Psoas muscle (tissue), 8 donors: ENCODE measurements around the gene MEIS1. TPM values are rescaled to one million over a fixed set of nuclear protein-coding genes. Genes with fewer than 3 reads are reported as not detected.
A peak's percentile ranks its signal among the peaks of the same experiment; 100 is the strongest.

Experiments
- ATAC-seq, 4 donors: fragments of 200-7000 bp; cut with Tn5 transposase; one replicate each; pipeline ENCODE4 v1.9.1; 2020; ENCODE audit warnings: moderate library complexity in 3 of 4, mild to moderate bottlenecking in 2 of 4
- DNase-seq, 2 donors: peaks; one replicate each; pipeline ENCODE4 v3.0.0-alpha.2; 2020
- H3K27ac ChIP-seq: fragments of 200-600 bp; one replicate; pipeline ENCODE4 v1.8.0; 2022
- H3K27me3 ChIP-seq, 3 donors: fragments of 200-600 bp in 1 of 3; one replicate each; pipeline versions ENCODE4 v1.6.1 to v1.8.0; 2013 to 2022; ENCODE audit warnings: low read length in 2 of 3, mild to moderate bottlenecking in 2 of 3, moderate library complexity in 1 of 3; ENCODE audit not compliant: insufficient read depth in 3 of 3
- H3K36me3 ChIP-seq, 2 donors: fragments of 200-600 bp in 1 of 2; one replicate each; pipeline versions ENCODE4 v1.6.1 to v1.8.0; 2013 to 2022; ENCODE audit warnings: low read depth in 1 of 2, mild to moderate bottlenecking in 1 of 2, moderate library complexity in 1 of 2; ENCODE audit not compliant: insufficient read depth in 1 of 2
- H3K4me1 ChIP-seq: fragments of 200-600 bp; one replicate; pipeline ENCODE4 v1.8.0; 2022
- H3K4me3 ChIP-seq: fragments of 200-600 bp; one replicate; pipeline ENCODE4 v1.8.0; 2022; ENCODE audit warnings: mild to moderate bottlenecking
- H3K9me3 ChIP-seq: fragments of 200-600 bp; one replicate; pipeline ENCODE4 v1.8.0; 2022
- CTCF ChIP-seq: fragments of 200-600 bp; IDR thresholded peaks from one replicate; pipeline ENCODE4 v1.8.0; 2022; ENCODE audit warnings: antibody characterized with exemption
- WGBS, 3 donors: extraction: QIAGEN DNeasy Blood & Tissue Kit; methylation state at CpG; one replicate each; pipeline versions ENCODE4 v1.1.6 to v1.1.7; 2013; 5-methylcytosine and 5-hydroxymethylcytosine counted together
- intact Hi-C, 2 donors: fragments of 100-400 bp; cut with DNase I; formaldehyde crosslinking; loops; one replicate each; pipeline versions ENCODE4 v1.11.0 to v1.14.2; 2022
- polyA plus RNA-seq, 3 donors: library from polyadenylated mRNA; stranded (reverse); fragments of 200-250 nt; gene quantifications; one replicate each; pipeline ENCODE4 v1.2.3, GENCODE V29; 2013
- total RNA-seq, 4 donors: library from RNA; stranded (reverse); fragmentation: NEBNext Ultra II Directional in 2 of 4; extraction: Animal tissue kit (Norgen Biotek cat#: 25700) in 2 of 4; gene quantifications; one replicate each; pipeline versions ENCODE4 v1.2.1 to v1.2.4, GENCODE V29; 2021 to 2023
- donor health status: healthy with polysubstance abuse.
- donor health status: DM: no; HTN: no; CAD: no; lungs with moderate emphysema.
- donor health status: Bipolar disorder and iron deficiency.
- donor health status: healthy.
- donor health status: DM: yes; HTN: yes; CAD: no.
- donor health status: DM: no; HTN: no; CAD: no.
- donor health status: DM: no; HTN: no; CAD: no.
- donor health status: DM: yes; HTN: yes; CAD: no.

MEIS1 gene
- total and polyA plus RNA-seq, 7 donors: 0.77 to 6.8 (median 2.1) TPM

GRCh38 chr2:66531567-66531966 lies 96.6 kb downstream of the MEIS1 start:
- 95 to 97% (median 95%) methylated on average over 13 of the region's 13 CpGs for whole genome bisulfite sequencing, 3 donors
- H3K27me3 ChIP-seq: no peaks in the 10 kb centered on the region
- no peaks in the 10 kb centered on the region for H3K9me3 ChIP-seq
- no peak for TF ChIP-seq CTCF
- intact Hi-C loops: no loop called here
- no peak overlapping the region for H3K27ac ChIP-seq
- H3K4me3 ChIP-seq: no peak overlapping the region
- DNase-seq (no peak), ATAC-seq (no peak)
- H3K36me3 ChIP-seq: no peaks in the 10 kb centered on the region
- no peaks in the 10 kb centered on the region for H3K4me1 ChIP-seq

GRCh38 chr2:66532972-66533868 lies 98.3 kb downstream of the MEIS1 start:
- H3K4me3 ChIP-seq: no peak overlapping the region
- H3K36me3 ChIP-seq: no peaks in the 10 kb centered on the region
- H3K27me3 ChIP-seq: no peaks in the 10 kb centered on the region
- DNase-seq (peak in 1 of 2 donors; percentile 18), ATAC-seq (no peak)
- WGBS, 3 donors: 52 to 62% (median 59%) methylated on average over 11 of the region's 11 CpGs
- TF ChIP-seq CTCF: no peak
- no peak overlapping the region for H3K27ac ChIP-seq
- no peaks in the 10 kb centered on the region for H3K9me3 ChIP-seq
- H3K4me1 ChIP-seq: no peaks in the 10 kb centered on the region
- intact Hi-C loops: no loop called here

- Histone ChIP-seq H3K27me3 (no peaks in the 10 kb centered on the region), H3K4me3 (no peak overlapping the region), H3K9me3 (no peaks in the 10 kb centered on the region), H3K4me1 (no peaks in the 10 kb centered on the region), H3K36me3 (no peaks in the 10 kb centered on the region), H3K27ac (no peak overlapping the region)
- DNase-seq (no peak), ATAC-seq (no peak)
- intact Hi-C loops: no loop called here
- no peak for TF ChIP-seq CTCF
- 92 to 95% (median 93%) methylated on average over 4 of the region's 4 CpGs for WGBS, 3 donors
These were observed 99.5 kb downstream of the MEIS1 start for GRCh38 chr2:66534461-66534860.

GRCh38 chr2:66535574-66536289 lies 100.8 kb downstream of the MEIS1 start:
- Histone ChIP-seq H3K4me1 (no peaks in the 10 kb centered on the region), H3K36me3 (no peaks in the 10 kb centered on the region), H3K4me3 (no peak overlapping the region), H3K27me3 (no peaks in the 10 kb centered on the region), H3K9me3 (no peaks in the 10 kb centered on the region), H3K27ac (no peak overlapping the region)
- intact Hi-C loops: no loop called here
- ATAC-seq (no peak), DNase-seq (no peak)
- TF ChIP-seq CTCF: no peak
- 79 to 87% (median 83%) methylated on average over 3 of the region's 3 CpGs for WGBS, 3 donors
